Ovary (tissue), 3 donors: ENCODE data around the gene BTBD10.

Experiments used
- POLR2A ChIP-seq: fragments of 450-650 bp; IDR thresholded peaks from one replicate; pipeline ENCODE4 v1.6.1; 2017; ENCODE audit warnings: antibody characterized with exemption, mild to moderate bottlenecking, moderate library complexity
- TF ChIP-seq, protein P1 (sequence below), 3 donors: fragments of 450-650 bp in 2 of 3; fragments of 200-600 bp in 1 of 3; IDR thresholded peaks; one replicate each; pipeline versions ENCODE4 v1.5.1 to v1.8.0; 2016 to 2022; ENCODE audit warnings: antibody characterized with exemption in 3 of 3, mild to moderate bottlenecking in 1 of 3
- donor health status: DM: no; HTN: no; CAD: no.

DNA sequence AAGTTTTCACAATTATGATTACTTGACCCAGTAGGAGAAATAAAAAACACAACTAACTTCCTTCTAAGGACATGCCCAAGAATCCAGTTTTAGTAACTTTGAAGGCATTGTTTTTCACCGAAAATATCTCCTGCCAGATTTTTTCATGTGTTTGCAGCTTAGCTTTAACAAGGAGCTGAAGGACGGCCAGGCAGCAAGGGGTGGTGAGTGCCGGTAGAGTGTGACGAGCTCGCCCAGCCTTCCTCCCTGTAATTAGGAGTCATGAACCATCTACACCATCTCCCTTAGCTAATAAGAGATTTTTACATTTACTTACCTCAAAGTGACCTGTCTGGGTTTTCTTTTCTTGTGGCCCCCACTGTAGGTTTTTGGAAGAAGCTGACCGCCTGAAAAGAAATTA is 113.4 kb downstream of the BTBD10 start:
- TF ChIP-seq, protein P1, sequence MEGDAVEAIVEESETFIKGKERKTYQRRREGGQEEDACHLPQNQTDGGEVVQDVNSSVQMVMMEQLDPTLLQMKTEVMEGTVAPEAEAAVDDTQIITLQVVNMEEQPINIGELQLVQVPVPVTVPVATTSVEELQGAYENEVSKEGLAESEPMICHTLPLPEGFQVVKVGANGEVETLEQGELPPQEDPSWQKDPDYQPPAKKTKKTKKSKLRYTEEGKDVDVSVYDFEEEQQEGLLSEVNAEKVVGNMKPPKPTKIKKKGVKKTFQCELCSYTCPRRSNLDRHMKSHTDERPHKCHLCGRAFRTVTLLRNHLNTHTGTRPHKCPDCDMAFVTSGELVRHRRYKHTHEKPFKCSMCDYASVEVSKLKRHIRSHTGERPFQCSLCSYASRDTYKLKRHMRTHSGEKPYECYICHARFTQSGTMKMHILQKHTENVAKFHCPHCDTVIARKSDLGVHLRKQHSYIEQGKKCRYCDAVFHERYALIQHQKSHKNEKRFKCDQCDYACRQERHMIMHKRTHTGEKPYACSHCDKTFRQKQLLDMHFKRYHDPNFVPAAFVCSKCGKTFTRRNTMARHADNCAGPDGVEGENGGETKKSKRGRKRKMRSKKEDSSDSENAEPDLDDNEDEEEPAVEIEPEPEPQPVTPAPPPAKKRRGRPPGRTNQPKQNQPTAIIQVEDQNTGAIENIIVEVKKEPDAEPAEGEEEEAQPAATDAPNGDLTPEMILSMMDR (IDR thresholded peaks at IDR 0.05) = no peak
- TF ChIP-seq POLR2A = no peak
